Testis (tissue), 2 donors: ENCODE data around the gene THOC6.

Experiments used
- POLR2A ChIP-seq: fragments of 450-650 bp; IDR thresholded peaks from one replicate; pipeline ENCODE4 v1.6.1; 2017; ENCODE audit warnings: antibody characterized with exemption, mild to moderate bottlenecking, moderate library complexity
- TF ChIP-seq, protein P1 (sequence below), 3 experiments: fragments of 450-650 bp in 2 of 3; fragments of 200-600 bp in 1 of 3; sonication (generic) in 1 of 3; IDR thresholded peaks; one replicate each; pipeline ENCODE4 v1.5.1; 2016 to 2019; ENCODE audit warnings: antibody characterized with exemption in 3 of 3, mild to moderate bottlenecking in 2 of 3, moderate library complexity in 1 of 3

DNA sequence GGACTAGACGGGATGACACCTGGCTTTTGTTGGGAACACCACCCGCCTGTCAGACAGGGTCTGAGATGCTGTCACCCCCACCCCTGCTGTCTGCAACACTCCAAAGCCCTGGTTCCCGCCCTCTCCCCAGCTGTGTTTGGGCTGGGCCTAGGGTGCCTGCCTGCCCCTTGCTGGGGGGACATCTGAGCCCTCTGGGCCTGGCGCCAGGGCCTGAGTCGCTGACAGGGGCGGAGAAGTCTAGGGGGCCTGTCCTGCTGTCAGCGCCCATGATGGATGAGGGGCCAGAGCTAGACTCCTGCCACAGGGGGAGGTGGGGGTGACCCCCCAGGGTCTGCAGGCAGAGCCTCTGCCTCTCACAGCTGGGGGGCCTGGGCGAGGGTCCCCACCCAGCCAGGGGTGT is 36.0 kb upstream of the THOC6 start:
- TF ChIP-seq, protein P1, sequence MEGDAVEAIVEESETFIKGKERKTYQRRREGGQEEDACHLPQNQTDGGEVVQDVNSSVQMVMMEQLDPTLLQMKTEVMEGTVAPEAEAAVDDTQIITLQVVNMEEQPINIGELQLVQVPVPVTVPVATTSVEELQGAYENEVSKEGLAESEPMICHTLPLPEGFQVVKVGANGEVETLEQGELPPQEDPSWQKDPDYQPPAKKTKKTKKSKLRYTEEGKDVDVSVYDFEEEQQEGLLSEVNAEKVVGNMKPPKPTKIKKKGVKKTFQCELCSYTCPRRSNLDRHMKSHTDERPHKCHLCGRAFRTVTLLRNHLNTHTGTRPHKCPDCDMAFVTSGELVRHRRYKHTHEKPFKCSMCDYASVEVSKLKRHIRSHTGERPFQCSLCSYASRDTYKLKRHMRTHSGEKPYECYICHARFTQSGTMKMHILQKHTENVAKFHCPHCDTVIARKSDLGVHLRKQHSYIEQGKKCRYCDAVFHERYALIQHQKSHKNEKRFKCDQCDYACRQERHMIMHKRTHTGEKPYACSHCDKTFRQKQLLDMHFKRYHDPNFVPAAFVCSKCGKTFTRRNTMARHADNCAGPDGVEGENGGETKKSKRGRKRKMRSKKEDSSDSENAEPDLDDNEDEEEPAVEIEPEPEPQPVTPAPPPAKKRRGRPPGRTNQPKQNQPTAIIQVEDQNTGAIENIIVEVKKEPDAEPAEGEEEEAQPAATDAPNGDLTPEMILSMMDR (IDR thresholded peaks at IDR 0.05), result no peak
- TF ChIP-seq POLR2A, result no peak
